ENCODE measurements around the gene TMC1.

- TF ChIP-seq CTCF (IDR thresholded peaks at IDR 0.05; ENCODE audit: low read length) (no peak), EZH2 (IDR thresholded peaks at IDR 0.05; ENCODE audit: borderline replicate concordance, low read length) (no peak)
Measured at GRCh38 chr9:72581694-72582093, 60.3 kb downstream of the TMC1 start.

All from OCI-LY1 (cell line).